SK-N-SH (cell line): Measurements from ENCODE around the gene C11orf71. TPM values are rescaled to one million over a fixed set of nuclear protein-coding genes. Genes with fewer than 3 reads are reported as not detected.

ENCODE experiments used
- CTCF ChIA-PET: fragments of 300-600, 350-600 bp; formaldehyde crosslinking; extraction: SDS; loops from one replicate; lab custom pipeline; 2021; lab: Yijun Ruan, JAX
- POLR2A ChIA-PET: fragments of 350-600 bp; sonication (Branson Sonifier 250); formaldehyde crosslinking; extraction: SDS; loops from one replicate; lab custom pipeline; 2020; ENCODE audit warnings: antibody characterized with exemption, inconsistent platforms; lab: Yijun Ruan, JAX
- DNase-seq: peaks from one replicate; pipeline ENCODE4 v3.0.0; 2012
- H2AFZ ChIP-seq: fragments of 200-600 bp; sonication (generic); 2 replicates; pipeline ENCODE4 v1.8.1; 2016; ENCODE audit warnings: antibody characterized with exemption, mild to moderate bottlenecking, low read depth
- H3F3A ChIP-seq: fragments of 200-600 bp; sonication (generic); replicated peaks from 2 replicates; pipeline ENCODE3; 2016; ENCODE audit warnings: antibody characterized with exemption, mild to moderate bottlenecking; ENCODE audit not compliant: insufficient read depth
- H3K27ac ChIP-seq, 2 experiments: fragments of 200-500 bp in 1 of 2; fragments of 200-600 bp in 1 of 2; sonication (Bioruptor generic) in 1 of 2; sonication (generic), shearing (Covaris generic) in 1 of 2; 2 replicates each; pipeline versions ENCODE4 v1.5.1 to v1.6.1; 2014 to 2016; ENCODE audit warnings: low read depth in 2 of 2, inconsistent platforms in 1 of 2, low read length in 1 of 2, mild to moderate bottlenecking in 1 of 2, mixed read lengths in 1 of 2
- H3K27me3 ChIP-seq: fragments of 200-600 bp; sonication (generic), shearing (Covaris generic); 2 replicates; pipeline ENCODE4 v1.6.1; 2016; ENCODE audit warnings: mixed run types; ENCODE audit not compliant: insufficient read depth
- H3K36me3 ChIP-seq, 2 experiments: fragments of 200-500 bp in 1 of 2; fragments of 200-600 bp in 1 of 2; sonication (Bioruptor generic) in 1 of 2; sonication (generic) in 1 of 2; replicated peaks in 1 of 2; 2 replicates each; pipeline versions ENCODE3 to v1.5.1; 2014 to 2016; ENCODE audit warnings: low read length in 1 of 2, mild to moderate bottlenecking in 1 of 2; ENCODE audit not compliant: insufficient read depth in 2 of 2, control insufficient read depth in 1 of 2
- H3K4me1 ChIP-seq, 2 experiments: fragments of 200-500 bp in 1 of 2; fragments of 200-600 bp in 1 of 2; sonication (Bioruptor generic) in 1 of 2; sonication (generic), shearing (Covaris generic) in 1 of 2; 2 replicates each; pipeline versions ENCODE4 v1.5.1 to v1.6.1; 2014 to 2016; ENCODE audit warnings: low read depth in 1 of 2, low read length in 1 of 2, mixed run types in 1 of 2; ENCODE audit not compliant: insufficient read depth in 2 of 2, control insufficient read depth in 1 of 2
- H3K4me2 ChIP-seq: fragments of 200-600 bp; sonication (generic), shearing (Covaris generic); 2 replicates; pipeline ENCODE4 v1.6.1; 2017; ENCODE audit warnings: mixed run types
- H3K4me3 ChIP-seq, 2 experiments: fragments of 200-500 bp in 1 of 2; fragments of 200-600 bp in 1 of 2; sonication (Bioruptor generic) in 1 of 2; sonication (generic), shearing (Covaris generic) in 1 of 2; 2 replicates each; pipeline versions ENCODE4 v1.5.1 to v1.8.1; 2014 to 2016; ENCODE audit warnings: low read depth in 2 of 2, inconsistent platforms in 1 of 2, low read length in 1 of 2, mild to moderate bottlenecking in 1 of 2, mixed read lengths in 1 of 2, moderate library complexity in 1 of 2
- H3K79me2 ChIP-seq: fragments of 200-600 bp; sonication (generic); 2 replicates; pipeline ENCODE4 v1.8.1; 2017; ENCODE audit warnings: mild to moderate bottlenecking; ENCODE audit not compliant: insufficient read depth
- H3K9ac ChIP-seq: fragments of 200-600 bp; sonication (generic); 2 replicates; pipeline ENCODE4 v1.6.1; 2017; ENCODE audit warnings: mixed run types
- H3K9me2 ChIP-seq: fragments of 200-600 bp; sonication (generic); 2 replicates; pipeline ENCODE4 v1.6.1; 2017; ENCODE audit warnings: mixed run types
- H3K9me3 ChIP-seq: fragments of 200-600 bp; sonication (generic); 2 replicates; pipeline ENCODE4 v1.6.1; 2017; ENCODE audit warnings: mixed run types, mild to moderate bottlenecking, moderate library complexity
- H4K20me1 ChIP-seq: fragments of 200-600 bp; sonication (generic); 2 replicates; pipeline ENCODE4 v1.6.1; 2017; ENCODE audit warnings: mild to moderate bottlenecking, mixed run types; ENCODE audit not compliant: insufficient read depth
- CHD2 ChIP-seq: fragments of 150-350 bp; IDR thresholded peaks from 2 replicates; pipeline ENCODE4 v1.6.1; 2018; ENCODE audit warnings: low read length; ENCODE audit not compliant: partially characterized antibody
- FOSL2 ChIP-seq: IDR thresholded peaks from 2 replicates; pipeline ENCODE4 v1.4.0; 2012; ENCODE audit warnings: low read depth, mild to moderate bottlenecking, moderate library complexity, borderline replicate concordance
- FOXJ3 ChIP-seq: sonication (generic); formaldehyde crosslinking; IDR thresholded peaks from 2 replicates; pipeline ENCODE4 v1.5.1; 2020; ENCODE audit warnings: mild to moderate bottlenecking, missing genetic modification reagents
- NFIC ChIP-seq: IDR thresholded peaks from 2 replicates; pipeline ENCODE4 v1.4.0; 2012; ENCODE audit warnings: borderline replicate concordance
- RCOR1 ChIP-seq: fragments of 150-350 bp; IDR thresholded peaks from 2 replicates; pipeline ENCODE4 v1.6.1; 2017; ENCODE audit warnings: antibody characterized with exemption, low read length
- REST ChIP-seq: IDR thresholded peaks from 2 replicates; pipeline ENCODE4 v1.6.1; 2012; ENCODE audit warnings: mild to moderate bottlenecking, low read depth, low read length, moderate library complexity
- SMC3 ChIP-seq: IDR thresholded peaks from 2 replicates; pipeline ENCODE4 v1.6.1; 2012; ENCODE audit warnings: low read depth, low read length, improper control_type of control experiment
- TAF1 ChIP-seq: IDR thresholded peaks from 2 replicates; pipeline ENCODE4 v1.6.1; 2012; ENCODE audit warnings: low read depth, mild to moderate bottlenecking, low read length, moderate library complexity, borderline replicate concordance
- TCF12 ChIP-seq: IDR thresholded peaks from 2 replicates; pipeline ENCODE4 v1.4.0; 2012
- polyA plus RNA-seq, 3 experiments: library from polyadenylated mRNA; depleted of rRNA; stranded (reverse); fragments of >200 nt; gene quantifications; 2 replicates each; pipeline ENCODE4 v1.2.3, GENCODE V29; 2012
- TF ChIP-seq, protein P1 (sequence below): IDR thresholded peaks from 2 replicates; pipeline ENCODE4 v1.4.0; 2012; ENCODE audit warnings: low read depth, borderline replicate concordance
- TF ChIP-seq, protein P2 (sequence below): IDR thresholded peaks from 2 replicates; pipeline ENCODE4 v1.4.0; 2012; ENCODE audit warnings: low read depth, borderline replicate concordance
- TF ChIP-seq, protein P3 (sequence below): IDR thresholded peaks from 2 replicates; pipeline ENCODE4 v1.4.0; 2012; ENCODE audit warnings: low read depth

C11orf71 gene
- polyA plus RNA-seq, 1 of the 3 experiments (the other 2 are of a cell fraction) = 7.8 TPM

- no peak for TF ChIP-seq REST
- no peak for TF ChIP-seq FOSL2
- TF ChIP-seq NFIC = no peak
- no peak for TF ChIP-seq SMC3
- TF ChIP-seq, protein P1, sequence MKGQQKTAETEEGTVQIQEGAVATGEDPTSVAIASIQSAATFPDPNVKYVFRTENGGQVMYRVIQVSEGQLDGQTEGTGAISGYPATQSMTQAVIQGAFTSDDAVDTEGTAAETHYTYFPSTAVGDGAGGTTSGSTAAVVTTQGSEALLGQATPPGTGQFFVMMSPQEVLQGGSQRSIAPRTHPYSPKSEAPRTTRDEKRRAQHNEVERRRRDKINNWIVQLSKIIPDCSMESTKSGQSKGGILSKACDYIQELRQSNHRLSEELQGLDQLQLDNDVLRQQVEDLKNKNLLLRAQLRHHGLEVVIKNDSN = no peak
- TF ChIP-seq, protein P2, sequence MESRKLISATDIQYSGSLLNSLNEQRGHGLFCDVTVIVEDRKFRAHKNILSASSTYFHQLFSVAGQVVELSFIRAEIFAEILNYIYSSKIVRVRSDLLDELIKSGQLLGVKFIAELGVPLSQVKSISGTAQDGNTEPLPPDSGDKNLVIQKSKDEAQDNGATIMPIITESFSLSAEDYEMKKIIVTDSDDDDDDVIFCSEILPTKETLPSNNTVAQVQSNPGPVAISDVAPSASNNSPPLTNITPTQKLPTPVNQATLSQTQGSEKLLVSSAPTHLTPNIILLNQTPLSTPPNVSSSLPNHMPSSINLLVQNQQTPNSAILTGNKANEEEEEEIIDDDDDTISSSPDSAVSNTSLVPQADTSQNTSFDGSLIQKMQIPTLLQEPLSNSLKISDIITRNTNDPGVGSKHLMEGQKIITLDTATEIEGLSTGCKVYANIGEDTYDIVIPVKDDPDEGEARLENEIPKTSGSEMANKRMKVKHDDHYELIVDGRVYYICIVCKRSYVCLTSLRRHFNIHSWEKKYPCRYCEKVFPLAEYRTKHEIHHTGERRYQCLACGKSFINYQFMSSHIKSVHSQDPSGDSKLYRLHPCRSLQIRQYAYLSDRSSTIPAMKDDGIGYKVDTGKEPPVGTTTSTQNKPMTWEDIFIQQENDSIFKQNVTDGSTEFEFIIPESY = no peak
- TF ChIP-seq TCF12 = no peak
- TF ChIP-seq RCOR1 = no peak
- no peak for TF ChIP-seq FOXJ3 (CRISPR knock-in tag)
- TF ChIP-seq, all 33 proteins: peak for 0
Observed at GRCh38 chr11:114397349-114397982, 2.8 kb downstream of the C11orf71 start (continued).

- no peaks in the 10 kb centered on the region for H4K20me1 ChIP-seq
- H2AFZ ChIP-seq = no peak overlapping the region
- H3F3A ChIP-seq = peaks cover 12% of the 10 kb centered on the region
- H3K9me3 ChIP-seq = no peaks in the 10 kb centered on the region
- CTCF ChIA-PET = interaction anchor here (1.6 kb wide), 1 partner anchor 57 kb away, joined by 4 read pairs; no protein-coding TSS in a partner anchor
- no peak overlapping the region for H3K27ac ChIP-seq
- H3K9me2 ChIP-seq = no peaks in the 10 kb centered on the region
- H3K36me3 ChIP-seq = no peaks in the 10 kb centered on the region
- POLR2A ChIA-PET = no interaction called here
- no peaks in the 10 kb centered on the region for H3K27me3 ChIP-seq
- peaks cover 38% of the 10 kb centered on the region for H3K79me2 ChIP-seq
- no peak for DNase-seq
- H3K4me3 ChIP-seq = no peak overlapping the region
- H3K9ac ChIP-seq = no peak overlapping the region
- no peak overlapping the region for H3K4me2 ChIP-seq
- H3K4me1 ChIP-seq = peaks cover 7 to 30% of the 10 kb centered on the region in 2 experiments; a peak in 3 of 4 replicates
- TF ChIP-seq TAF1 (no peak), CHD2 (no peak), RCOR1 (no peak), TCF12 (no peak)
- TF ChIP-seq, protein P3, sequence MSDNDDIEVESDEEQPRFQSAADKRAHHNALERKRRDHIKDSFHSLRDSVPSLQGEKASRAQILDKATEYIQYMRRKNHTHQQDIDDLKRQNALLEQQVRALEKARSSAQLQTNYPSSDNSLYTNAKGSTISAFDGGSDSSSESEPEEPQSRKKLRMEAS = no peak
- TF ChIP-seq, all 33 proteins: peak for 0
Observed at GRCh38 chr11:114396916-114397315, 3.4 kb downstream of the C11orf71 start.
